ENCODE data around the gene PIP5K1B.

PIP5K1B gene

DNA sequence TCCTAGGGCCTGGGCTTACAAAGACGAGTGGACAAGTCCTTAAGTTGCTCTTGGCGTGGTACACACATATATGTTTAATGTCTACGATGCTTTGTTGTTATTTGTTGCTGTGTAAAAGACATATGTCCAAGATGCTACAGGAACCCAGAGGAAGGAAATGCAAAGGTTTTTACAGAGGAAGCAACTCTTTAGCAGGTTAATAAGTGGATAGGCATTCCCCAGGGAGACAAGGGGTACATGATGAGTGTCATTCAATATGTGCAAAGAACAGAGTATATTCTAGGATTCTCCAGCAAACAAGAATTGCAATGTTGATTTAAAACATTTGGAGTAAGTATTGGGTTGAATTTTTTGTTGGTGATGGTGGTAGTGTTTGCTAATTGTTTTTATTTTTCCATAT, 92.1 kb downstream of the PIP5K1B start:
- TF ChIP-seq, protein P1, sequence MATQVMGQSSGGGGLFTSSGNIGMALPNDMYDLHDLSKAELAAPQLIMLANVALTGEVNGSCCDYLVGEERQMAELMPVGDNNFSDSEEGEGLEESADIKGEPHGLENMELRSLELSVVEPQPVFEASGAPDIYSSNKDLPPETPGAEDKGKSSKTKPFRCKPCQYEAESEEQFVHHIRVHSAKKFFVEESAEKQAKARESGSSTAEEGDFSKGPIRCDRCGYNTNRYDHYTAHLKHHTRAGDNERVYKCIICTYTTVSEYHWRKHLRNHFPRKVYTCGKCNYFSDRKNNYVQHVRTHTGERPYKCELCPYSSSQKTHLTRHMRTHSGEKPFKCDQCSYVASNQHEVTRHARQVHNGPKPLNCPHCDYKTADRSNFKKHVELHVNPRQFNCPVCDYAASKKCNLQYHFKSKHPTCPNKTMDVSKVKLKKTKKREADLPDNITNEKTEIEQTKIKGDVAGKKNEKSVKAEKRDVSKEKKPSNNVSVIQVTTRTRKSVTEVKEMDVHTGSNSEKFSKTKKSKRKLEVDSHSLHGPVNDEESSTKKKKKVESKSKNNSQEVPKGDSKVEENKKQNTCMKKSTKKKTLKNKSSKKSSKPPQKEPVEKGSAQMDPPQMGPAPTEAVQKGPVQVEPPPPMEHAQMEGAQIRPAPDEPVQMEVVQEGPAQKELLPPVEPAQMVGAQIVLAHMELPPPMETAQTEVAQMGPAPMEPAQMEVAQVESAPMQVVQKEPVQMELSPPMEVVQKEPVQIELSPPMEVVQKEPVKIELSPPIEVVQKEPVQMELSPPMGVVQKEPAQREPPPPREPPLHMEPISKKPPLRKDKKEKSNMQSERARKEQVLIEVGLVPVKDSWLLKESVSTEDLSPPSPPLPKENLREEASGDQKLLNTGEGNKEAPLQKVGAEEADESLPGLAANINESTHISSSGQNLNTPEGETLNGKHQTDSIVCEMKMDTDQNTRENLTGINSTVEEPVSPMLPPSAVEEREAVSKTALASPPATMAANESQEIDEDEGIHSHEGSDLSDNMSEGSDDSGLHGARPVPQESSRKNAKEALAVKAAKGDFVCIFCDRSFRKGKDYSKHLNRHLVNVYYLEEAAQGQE (IDR thresholded peaks at IDR 0.05; ENCODE audit: insufficient read depth in 1 of 2, low read depth in 2 of 2, low read length in 2 of 2), result no peak
- no peak for TF ChIP-seq POLR2AphosphoS5 (IDR thresholded peaks at IDR 0.05; ENCODE audit: low read depth, low read length)
- no peak for TF ChIP-seq SIN3A (IDR thresholded peaks at IDR 0.05; ENCODE audit: borderline replicate concordance, insufficient read depth, low read length)
- no peak for TF ChIP-seq TAF1 (IDR thresholded peaks at IDR 0.05; ENCODE audit: borderline replicate concordance, insufficient read depth, low read length)
- TF ChIP-seq FOXP2 (optimal IDR thresholded peaks at IDR 0.05; ENCODE audit: borderline replicate concordance, extremely low read depth, extremely low read length, insufficient read depth), result no peak

DNA sequence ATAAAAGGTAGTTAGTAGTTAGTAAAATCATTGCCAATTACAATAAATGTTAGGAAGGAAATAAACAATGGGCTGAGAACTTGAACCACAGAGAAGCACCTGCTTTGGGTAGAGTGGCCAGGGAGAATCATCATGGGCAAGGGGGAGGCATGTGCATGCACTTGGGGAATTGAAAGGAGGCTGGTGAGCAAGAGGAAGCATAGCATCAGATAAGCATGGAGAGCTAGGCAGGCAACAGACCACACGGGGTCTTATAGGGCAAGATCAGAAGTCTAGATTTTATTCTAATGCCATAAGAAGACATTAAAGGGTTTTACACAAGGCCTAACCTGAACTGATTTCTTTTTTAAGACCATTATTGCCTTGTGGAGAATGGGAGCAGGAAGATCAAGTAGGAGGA, 93.4 kb downstream of the PIP5K1B start:
- TF ChIP-seq, protein P1 (IDR thresholded peaks at IDR 0.05; ENCODE audit: insufficient read depth in 1 of 2, low read depth in 2 of 2, low read length in 2 of 2), result no peak
- no peak for TF ChIP-seq SIN3A (IDR thresholded peaks at IDR 0.05; ENCODE audit: borderline replicate concordance, insufficient read depth, low read length)
- TF ChIP-seq FOXP2 (optimal IDR thresholded peaks at IDR 0.05; ENCODE audit: borderline replicate concordance, extremely low read depth, extremely low read length, insufficient read depth), result no peak
- no peak for TF ChIP-seq POLR2AphosphoS5 (IDR thresholded peaks at IDR 0.05; ENCODE audit: low read depth, low read length)

DNA sequence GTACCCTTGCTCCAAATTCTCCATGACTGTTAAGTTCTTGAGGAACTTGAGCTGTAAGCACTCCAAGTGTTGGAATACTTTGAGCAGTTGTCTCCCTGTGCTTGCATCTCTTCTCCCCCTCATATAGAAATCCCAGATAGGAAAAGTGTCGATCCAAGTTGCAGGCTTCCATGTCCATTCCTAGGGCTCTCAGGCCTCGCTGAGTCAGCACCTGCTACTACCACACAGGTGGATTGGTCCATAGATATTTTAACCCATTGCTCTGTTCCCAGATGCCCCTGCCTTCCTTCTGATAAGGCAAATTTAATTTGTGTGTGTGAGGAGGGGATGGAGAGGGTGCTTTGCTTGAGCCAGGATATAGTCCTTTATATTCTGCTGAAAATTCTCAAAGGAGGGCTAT, 95.8 kb downstream of the PIP5K1B start:
- TF ChIP-seq, protein P1 (IDR thresholded peaks at IDR 0.05; ENCODE audit: insufficient read depth in 1 of 2, low read depth in 2 of 2, low read length in 2 of 2), result no peak
- TF ChIP-seq TAF1 (IDR thresholded peaks at IDR 0.05; ENCODE audit: borderline replicate concordance, insufficient read depth, low read length) (no peak), POLR2AphosphoS5 (IDR thresholded peaks at IDR 0.05; ENCODE audit: low read depth, low read length) (no peak), SIN3A (IDR thresholded peaks at IDR 0.05; ENCODE audit: borderline replicate concordance, insufficient read depth, low read length) (no peak), FOXP2 (optimal IDR thresholded peaks at IDR 0.05; ENCODE audit: borderline replicate concordance, extremely low read depth, extremely low read length, insufficient read depth) (no peak)

DNA sequence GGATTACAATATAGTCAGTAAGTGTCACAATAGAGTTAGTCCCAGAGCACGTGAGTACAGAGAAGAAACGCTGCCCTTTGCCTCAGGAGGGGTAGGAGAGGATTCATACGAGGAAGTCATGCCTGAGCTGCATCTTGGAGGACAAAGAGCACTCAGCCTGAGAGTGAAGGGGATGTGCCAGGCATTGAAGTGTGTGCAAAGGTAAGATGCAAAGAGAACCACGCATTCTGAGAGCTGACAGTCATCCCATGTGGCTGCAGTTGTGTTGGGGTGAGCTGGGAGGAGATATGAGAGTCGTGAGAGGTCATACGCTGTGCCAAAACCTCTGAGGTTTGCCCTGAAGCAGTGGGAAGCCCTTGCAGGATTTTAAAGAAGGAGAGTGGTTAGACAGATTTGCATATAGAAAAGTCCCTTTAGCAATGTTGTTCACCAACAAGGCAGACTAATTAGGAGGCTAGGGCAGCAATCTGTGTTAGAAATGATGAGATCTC, 97.5 kb downstream of the PIP5K1B start:
- TF ChIP-seq SIN3A (IDR thresholded peaks at IDR 0.05; ENCODE audit: borderline replicate concordance, insufficient read depth, low read length), result no peak
- no peak for TF ChIP-seq TAF1 (IDR thresholded peaks at IDR 0.05; ENCODE audit: borderline replicate concordance, insufficient read depth, low read length)
- TF ChIP-seq, protein P1 (IDR thresholded peaks at IDR 0.05; ENCODE audit: insufficient read depth in 1 of 2, low read depth in 2 of 2, low read length in 2 of 2), result no peak
- TF ChIP-seq POLR2AphosphoS5 (IDR thresholded peaks at IDR 0.05; ENCODE audit: low read depth, low read length), result no peak

Data from PFSK-1 (cell line).